DOHH2 (cell line): ENCODE measurements around the gene PKP3.

Source experiments
- H3F3A ChIP-seq: fragments of 200-600 bp; sonication (generic), shearing (Covaris generic); 2 replicates; pipeline ENCODE4 v1.6.0; 2016; ENCODE audit warnings: antibody characterized with exemption, mild to moderate bottlenecking; ENCODE audit not compliant: control insufficient read depth, insufficient read depth
- H3K27ac ChIP-seq: fragments of 200-600 bp; sonication (generic); 2 replicates; pipeline ENCODE4 v1.5.1; 2014; ENCODE audit warnings: low read depth, mild to moderate bottlenecking, low read length, moderate library complexity
- H3K27me3 ChIP-seq: fragments of 200-600 bp; sonication (generic); 2 replicates; pipeline ENCODE4 v1.6.1; 2014; ENCODE audit warnings: mild to moderate bottlenecking, low read length, mixed read lengths; ENCODE audit not compliant: control insufficient read depth
- H3K36me3 ChIP-seq: fragments of 200-600 bp; sonication (generic); 2 replicates; pipeline ENCODE4 v1.6.1; 2014; ENCODE audit warnings: mild to moderate bottlenecking, low read length, moderate library complexity, mixed read lengths; ENCODE audit not compliant: control insufficient read depth
- H3K4me1 ChIP-seq: fragments of 200-600 bp; sonication (generic); 2 replicates; pipeline ENCODE4 v1.6.1; 2014; ENCODE audit warnings: mild to moderate bottlenecking, low read length, mixed read lengths; ENCODE audit not compliant: control insufficient read depth
- H3K4me2 ChIP-seq: fragments of 200-600 bp; sonication (generic); 2 replicates; pipeline ENCODE4 v1.6.0; 2014; ENCODE audit warnings: mild to moderate bottlenecking, low read length, moderate library complexity
- H3K4me3 ChIP-seq: fragments of 200-600 bp; sonication (generic); 2 replicates; pipeline ENCODE4 v1.5.1; 2014; ENCODE audit warnings: mild to moderate bottlenecking, low read length, mixed read lengths
- H3K79me2 ChIP-seq: fragments of 200-600 bp; sonication (generic); 2 replicates; pipeline ENCODE4 v1.6.1; 2014; ENCODE audit warnings: mild to moderate bottlenecking, low read length, mixed read lengths; ENCODE audit not compliant: control insufficient read depth
- H3K9me2 ChIP-seq: fragments of 200-600 bp; sonication (generic); replicated peaks from 2 replicates; pipeline ENCODE4 v1.6.1; 2014; ENCODE audit warnings: mild to moderate bottlenecking, low read length, mixed read lengths; ENCODE audit not compliant: control insufficient read depth
- H3K9me3 ChIP-seq: fragments of 200-600 bp; sonication (generic); 2 replicates; pipeline ENCODE4 v1.6.1; 2014; ENCODE audit warnings: antibody characterized with exemption, low read length, mixed read lengths; ENCODE audit not compliant: control insufficient read depth, insufficient read depth
- H4K20me1 ChIP-seq: fragments of 200-600 bp; sonication (generic); 2 replicates; pipeline ENCODE4 v1.6.0; 2014; ENCODE audit warnings: low read depth, mild to moderate bottlenecking, antibody characterized with exemption, low read length, moderate library complexity; ENCODE audit not compliant: control insufficient read depth, insufficient read depth
- CTCF ChIP-seq: fragments of 200-600 bp; sonication (generic); IDR thresholded peaks from one replicate; pipeline ENCODE4 v1.5.1; 2014; ENCODE audit warnings: antibody characterized with exemption, mild to moderate bottlenecking, low read depth, low read length; ENCODE audit not compliant: poor library complexity, severe bottlenecking
- EZH2phosphoT487 ChIP-seq: fragments of 200-600 bp; sonication (generic); IDR thresholded peaks from 2 replicates; pipeline ENCODE4 v1.6.1; 2017; ENCODE audit warnings: borderline replicate concordance, mild to moderate bottlenecking, antibody characterized with exemption, low read length, moderate library complexity, mixed read lengths

PKP3 gene

GRCh38 chr11:413120-414081 is 19.4 kb downstream of the PKP3 start:
- Histone ChIP-seq H3K27me3 (peaks cover 23% of the 10 kb centered on the region), H3K27ac (no peak overlapping the region), H3K9me2 (no peaks in the 10 kb centered on the region), H3K4me3 (no peak overlapping the region), H3K4me1 (peaks cover 20% of the 10 kb centered on the region), H4K20me1 (no peaks in the 10 kb centered on the region), H3F3A (no peaks in the 10 kb centered on the region), H3K4me2 (no peak overlapping the region), H3K36me3 (no peaks in the 10 kb centered on the region), H3K79me2 (no peaks in the 10 kb centered on the region), H3K9me3 (no peaks in the 10 kb centered on the region)
- TF ChIP-seq CTCF, result no peak
- TF ChIP-seq EZH2phosphoT487, result no peak

- H3K36me3 ChIP-seq, result no peaks in the 10 kb centered on the region
- no peaks in the 10 kb centered on the region for H4K20me1 ChIP-seq
- no peaks in the 10 kb centered on the region for H3K79me2 ChIP-seq
- H3K27me3 ChIP-seq, result peaks cover 23% of the 10 kb centered on the region
- no peaks in the 10 kb centered on the region for H3F3A ChIP-seq
- peak overlapping the region; percentile 37; the same call in 1 of the 2 replicates for H3K4me3 ChIP-seq
- TF ChIP-seq CTCF (no peak), EZH2phosphoT487 (no peak)
- peak overlapping the region; percentile 47; the same call in 1 of the 2 replicates for H3K4me2 ChIP-seq
- no peak overlapping the region for H3K27ac ChIP-seq
- peaks cover 20% of the 10 kb centered on the region for H3K4me1 ChIP-seq
- H3K9me3 ChIP-seq, result no peaks in the 10 kb centered on the region
- H3K9me2 ChIP-seq, result no peaks in the 10 kb centered on the region
Measured at GRCh38 chr11:414318-414857, 20.4 kb downstream of the PKP3 start.

- H4K20me1 ChIP-seq, result no peaks in the 10 kb centered on the region
- H3K9me2 ChIP-seq, result no peaks in the 10 kb centered on the region
- H3K36me3 ChIP-seq, result no peaks in the 10 kb centered on the region
- no peak overlapping the region for H3K4me3 ChIP-seq
- H3K27me3 ChIP-seq, result peaks cover 23% of the 10 kb centered on the region
- TF ChIP-seq CTCF, result peak; percentile 31
- no peak for TF ChIP-seq EZH2phosphoT487
- no peak overlapping the region for H3K27ac ChIP-seq
- no peaks in the 10 kb centered on the region for H3F3A ChIP-seq
- H3K4me2 ChIP-seq, result peak overlapping the region; percentile 18
- no peaks in the 10 kb centered on the region for H3K9me3 ChIP-seq
- peaks cover 20% of the 10 kb centered on the region for H3K4me1 ChIP-seq
- no peaks in the 10 kb centered on the region for H3K79me2 ChIP-seq
Measured at GRCh38 chr11:415640-416041, 21.6 kb downstream of the PKP3 start.
